SK-N-SH (cell line): Measurements from ENCODE around the gene TTC7B. TPM values are rescaled to one million over a fixed set of nuclear protein-coding genes. Genes with fewer than 3 reads are reported as not detected.

Source experiments
- CTCF ChIA-PET: fragments of 300-600, 350-600 bp; formaldehyde crosslinking; extraction: SDS; loops from one replicate; lab custom pipeline; 2021; lab: Yijun Ruan, JAX
- POLR2A ChIA-PET: fragments of 350-600 bp; sonication (Branson Sonifier 250); formaldehyde crosslinking; extraction: SDS; loops from one replicate; lab custom pipeline; 2020; ENCODE audit warnings: antibody characterized with exemption, inconsistent platforms; lab: Yijun Ruan, JAX
- DNase-seq: peaks from one replicate; pipeline ENCODE4 v3.0.0; 2012
- H2AFZ ChIP-seq: fragments of 200-600 bp; sonication (generic); 2 replicates; pipeline ENCODE4 v1.8.1; 2016; ENCODE audit warnings: antibody characterized with exemption, mild to moderate bottlenecking, low read depth
- H3F3A ChIP-seq: fragments of 200-600 bp; sonication (generic); replicated peaks from 2 replicates; pipeline ENCODE3; 2016; ENCODE audit warnings: antibody characterized with exemption, mild to moderate bottlenecking; ENCODE audit not compliant: insufficient read depth
- H3K27ac ChIP-seq, 2 experiments: fragments of 200-500 bp in 1 of 2; fragments of 200-600 bp in 1 of 2; sonication (Bioruptor generic) in 1 of 2; sonication (generic), shearing (Covaris generic) in 1 of 2; 2 replicates each; pipeline versions ENCODE4 v1.5.1 to v1.6.1; 2014 to 2016; ENCODE audit warnings: low read depth in 2 of 2, inconsistent platforms in 1 of 2, low read length in 1 of 2, mild to moderate bottlenecking in 1 of 2, mixed read lengths in 1 of 2
- H3K27me3 ChIP-seq: fragments of 200-600 bp; sonication (generic), shearing (Covaris generic); 2 replicates; pipeline ENCODE4 v1.6.1; 2016; ENCODE audit warnings: mixed run types; ENCODE audit not compliant: insufficient read depth
- H3K36me3 ChIP-seq, 2 experiments: fragments of 200-500 bp in 1 of 2; fragments of 200-600 bp in 1 of 2; sonication (Bioruptor generic) in 1 of 2; sonication (generic) in 1 of 2; replicated peaks in 1 of 2; 2 replicates each; pipeline versions ENCODE3 to v1.5.1; 2014 to 2016; ENCODE audit warnings: low read length in 1 of 2, mild to moderate bottlenecking in 1 of 2; ENCODE audit not compliant: insufficient read depth in 2 of 2, control insufficient read depth in 1 of 2
- H3K4me1 ChIP-seq, 2 experiments: fragments of 200-500 bp in 1 of 2; fragments of 200-600 bp in 1 of 2; sonication (Bioruptor generic) in 1 of 2; sonication (generic), shearing (Covaris generic) in 1 of 2; 2 replicates each; pipeline versions ENCODE4 v1.5.1 to v1.6.1; 2014 to 2016; ENCODE audit warnings: low read depth in 1 of 2, low read length in 1 of 2, mixed run types in 1 of 2; ENCODE audit not compliant: insufficient read depth in 2 of 2, control insufficient read depth in 1 of 2
- H3K4me2 ChIP-seq: fragments of 200-600 bp; sonication (generic), shearing (Covaris generic); 2 replicates; pipeline ENCODE4 v1.6.1; 2017; ENCODE audit warnings: mixed run types
- H3K4me3 ChIP-seq, 2 experiments: fragments of 200-500 bp in 1 of 2; fragments of 200-600 bp in 1 of 2; sonication (Bioruptor generic) in 1 of 2; sonication (generic), shearing (Covaris generic) in 1 of 2; 2 replicates each; pipeline versions ENCODE4 v1.5.1 to v1.8.1; 2014 to 2016; ENCODE audit warnings: low read depth in 2 of 2, inconsistent platforms in 1 of 2, low read length in 1 of 2, mild to moderate bottlenecking in 1 of 2, mixed read lengths in 1 of 2, moderate library complexity in 1 of 2
- H3K79me2 ChIP-seq: fragments of 200-600 bp; sonication (generic); 2 replicates; pipeline ENCODE4 v1.8.1; 2017; ENCODE audit warnings: mild to moderate bottlenecking; ENCODE audit not compliant: insufficient read depth
- H3K9ac ChIP-seq: fragments of 200-600 bp; sonication (generic); 2 replicates; pipeline ENCODE4 v1.6.1; 2017; ENCODE audit warnings: mixed run types
- H3K9me2 ChIP-seq: fragments of 200-600 bp; sonication (generic); 2 replicates; pipeline ENCODE4 v1.6.1; 2017; ENCODE audit warnings: mixed run types
- H3K9me3 ChIP-seq: fragments of 200-600 bp; sonication (generic); 2 replicates; pipeline ENCODE4 v1.6.1; 2017; ENCODE audit warnings: mixed run types, mild to moderate bottlenecking, moderate library complexity
- H4K20me1 ChIP-seq: fragments of 200-600 bp; sonication (generic); 2 replicates; pipeline ENCODE4 v1.6.1; 2017; ENCODE audit warnings: mild to moderate bottlenecking, mixed run types; ENCODE audit not compliant: insufficient read depth
- MAX ChIP-seq: IDR thresholded peaks from 2 replicates; pipeline ENCODE4 v1.4.0; 2012; ENCODE audit warnings: low read depth
- REST ChIP-seq: IDR thresholded peaks from 2 replicates; pipeline ENCODE4 v1.6.1; 2012; ENCODE audit warnings: mild to moderate bottlenecking, low read depth, low read length, moderate library complexity
- RFX5 ChIP-seq: IDR thresholded peaks from 2 replicates; pipeline ENCODE4 v1.6.1; 2012; ENCODE audit warnings: mild to moderate bottlenecking, improper control_type of control experiment, low read length
- TEAD4 ChIP-seq: IDR thresholded peaks from 2 replicates; pipeline ENCODE4 v1.4.0; 2012; ENCODE audit warnings: mild to moderate bottlenecking, borderline replicate concordance; ENCODE audit not compliant: insufficient read depth
- WGBS: methylation state at CpG from one replicate; pipeline ENCODE4 v1.1.6; 2017; ENCODE audit warnings: low lambda C conversion rate; 5-methylcytosine and 5-hydroxymethylcytosine counted together
- polyA plus RNA-seq, 3 experiments: library from polyadenylated mRNA; depleted of rRNA; stranded (reverse); fragments of >200 nt; gene quantifications; 2 replicates each; pipeline ENCODE4 v1.2.3, GENCODE V29; 2012

The TTC7B gene
- polyA plus RNA-seq, 1 of the 3 experiments (the other 2 are of a cell fraction) = 43.1 TPM

- Histone ChIP-seq H3K4me1 (peaks cover 0 to 12% of the 10 kb centered on the region in 2 experiments; a peak in 1 of 4 replicates), H3K9ac (no peak overlapping the region), H3K9me2 (no peaks in the 10 kb centered on the region), H3K79me2 (no peaks in the 10 kb centered on the region), H3K36me3 (no peaks in the 10 kb centered on the region), H3K9me3 (no peaks in the 10 kb centered on the region), H3K4me3 (no peak overlapping the region), H3K27me3 (no peaks in the 10 kb centered on the region), H3K27ac (no peak overlapping the region), H4K20me1 (no peaks in the 10 kb centered on the region), H2AFZ (no peak overlapping the region), H3K4me2 (no peak overlapping the region), H3F3A (no peaks in the 10 kb centered on the region)
- 78% methylated on average over 17 of the region's 19 CpGs for whole genome bisulfite sequencing
- TF ChIP-seq MAX (no peak), REST (peak; percentile 66; the same call in 1 of the 2 replicates)
- POLR2A ChIA-PET = interaction anchor here (1.0 kb wide), 1 partner anchor 9 kb away, joined by 3 read pairs; no protein-coding TSS in a partner anchor
- peak; percentile 10 for DNase-seq
- CTCF ChIA-PET = interaction anchor here (1.1 kb wide), 1 partner anchor 101 kb away, joined by 3 read pairs; no protein-coding TSS in a partner anchor
These were observed 315.4 kb downstream of the TTC7B start for GRCh38 chr14:90500665-90501370.

- Histone ChIP-seq H3K36me3 (no peaks in the 10 kb centered on the region), H3K27ac (no peak overlapping the region), H2AFZ (no peak overlapping the region), H4K20me1 (no peaks in the 10 kb centered on the region), H3K27me3 (no peaks in the 10 kb centered on the region), H3K4me3 (no peak overlapping the region), H3K4me1 (peaks cover 0 to 12% of the 10 kb centered on the region in 2 experiments; a peak in 1 of 4 replicates), H3K9me3 (no peaks in the 10 kb centered on the region)
- DNase-seq = peak; percentile 5
- CTCF ChIA-PET = interaction anchor here (1.1 kb wide), 1 partner anchor 100 kb away, joined by 3 read pairs; no protein-coding TSS in a partner anchor
- 64% methylated on average over 7 of the region's 10 CpGs for WGBS
- TF ChIP-seq RFX5 = no peak
- TF ChIP-seq TEAD4 = no peak
- TF ChIP-seq, all 33 proteins: peak for 0
- H3K9ac ChIP-seq = no peak overlapping the region
- H3K79me2 ChIP-seq = no peaks in the 10 kb centered on the region
- H3K4me2 ChIP-seq = no peak overlapping the region
- no peaks in the 10 kb centered on the region for H3F3A ChIP-seq
- POLR2A ChIA-PET = interaction anchor here (1.0 kb wide), 1 partner anchor 8 kb away, joined by 3 read pairs; no protein-coding TSS in a partner anchor
- H3K9me2 ChIP-seq = no peaks in the 10 kb centered on the region
These were observed 316.1 kb downstream of the TTC7B start for GRCh38 chr14:90499908-90500664.
